Liver (tissue), 3 donors: ENCODE measurements around the gene EIF4E3.

Experiments used
- EGR1 ChIP-seq, 2 donors: IDR thresholded peaks; 2 replicates each; pipeline ENCODE4 v1.6.1; 2016 to 2018; ENCODE audit warnings: antibody characterized with exemption in 2 of 2, low read depth in 2 of 2
- FOXA1 ChIP-seq: IDR thresholded peaks from 2 replicates; pipeline ENCODE4 v1.6.1; 2016; ENCODE audit warnings: antibody characterized with exemption
- GABPA ChIP-seq, 2 donors: IDR thresholded peaks in 1 of 2; conservative IDR thresholded peaks in 1 of 2; 2 replicates each; pipeline ENCODE4 v1.6.1; 2016; ENCODE audit warnings: antibody characterized with exemption in 2 of 2, mild to moderate bottlenecking in 1 of 2, moderate library complexity in 1 of 2
- RAD21 ChIP-seq, 2 donors: IDR thresholded peaks; 2 replicates each; pipeline ENCODE4 v1.6.1; 2016; ENCODE audit warnings: antibody characterized with exemption in 2 of 2, mild to moderate bottlenecking in 2 of 2
- RXRA ChIP-seq, 2 donors: IDR thresholded peaks; 2 replicates each; pipeline ENCODE4 v1.6.1; 2017 to 2018; ENCODE audit warnings: antibody characterized with exemption in 2 of 2, mild to moderate bottlenecking in 1 of 2
- SP1 ChIP-seq: IDR thresholded peaks from 2 replicates; pipeline ENCODE4 v1.6.1; 2018; ENCODE audit warnings: antibody characterized with exemption, mild to moderate bottlenecking
- YY1 ChIP-seq: IDR thresholded peaks from 2 replicates; pipeline ENCODE4 v1.6.1; 2016; ENCODE audit warnings: antibody characterized with exemption, mild to moderate bottlenecking
- TF ChIP-seq, protein P1 (sequence below): IDR thresholded peaks from 2 replicates; pipeline ENCODE4 v1.6.1; 2016; ENCODE audit warnings: antibody characterized with exemption
- TF ChIP-seq, protein P2 (sequence below): fragments of 150-350 bp; IDR thresholded peaks from 2 replicates; pipeline ENCODE4 v1.5.1; 2017; ENCODE audit warnings: improper control_type of control experiment, low read depth, low read length; ENCODE audit not compliant: missing input control
- TF ChIP-seq, protein P3 (sequence below): IDR thresholded peaks from 2 replicates; pipeline ENCODE4 v1.6.1; 2016; ENCODE audit warnings: antibody characterized with exemption, mild to moderate bottlenecking
- TF ChIP-seq, protein P4 (sequence below): IDR thresholded peaks from 2 replicates; pipeline ENCODE4 v1.6.1; 2016; ENCODE audit warnings: antibody characterized with exemption
- donor health status: healthy.
- donor health status: healthy.

DNA sequence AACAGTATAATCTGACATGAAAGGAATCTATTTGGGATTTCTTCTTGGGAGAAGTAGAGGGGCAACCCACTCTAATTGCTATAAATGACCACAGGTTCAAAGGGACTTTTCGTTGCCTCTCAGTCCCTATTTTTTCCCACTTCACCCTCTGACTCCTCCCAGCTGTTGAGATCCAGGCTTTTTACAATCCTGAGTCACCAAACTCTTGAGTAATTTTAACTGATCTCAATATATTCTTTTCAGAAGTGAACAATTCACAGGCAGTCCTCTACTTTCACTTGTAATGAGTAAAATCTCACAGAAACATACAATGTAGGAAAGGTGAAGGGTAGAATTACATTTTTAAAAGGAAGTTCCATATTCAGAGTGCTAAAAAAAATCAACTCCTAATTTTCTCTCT lies 44.6 kb downstream of the EIF4E3 start:
- TF ChIP-seq FOXA1: no peak
- TF ChIP-seq, protein P1, sequence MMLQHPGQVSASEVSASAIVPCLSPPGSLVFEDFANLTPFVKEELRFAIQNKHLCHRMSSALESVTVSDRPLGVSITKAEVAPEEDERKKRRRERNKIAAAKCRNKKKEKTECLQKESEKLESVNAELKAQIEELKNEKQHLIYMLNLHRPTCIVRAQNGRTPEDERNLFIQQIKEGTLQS: no peak
- TF ChIP-seq, protein P2, sequence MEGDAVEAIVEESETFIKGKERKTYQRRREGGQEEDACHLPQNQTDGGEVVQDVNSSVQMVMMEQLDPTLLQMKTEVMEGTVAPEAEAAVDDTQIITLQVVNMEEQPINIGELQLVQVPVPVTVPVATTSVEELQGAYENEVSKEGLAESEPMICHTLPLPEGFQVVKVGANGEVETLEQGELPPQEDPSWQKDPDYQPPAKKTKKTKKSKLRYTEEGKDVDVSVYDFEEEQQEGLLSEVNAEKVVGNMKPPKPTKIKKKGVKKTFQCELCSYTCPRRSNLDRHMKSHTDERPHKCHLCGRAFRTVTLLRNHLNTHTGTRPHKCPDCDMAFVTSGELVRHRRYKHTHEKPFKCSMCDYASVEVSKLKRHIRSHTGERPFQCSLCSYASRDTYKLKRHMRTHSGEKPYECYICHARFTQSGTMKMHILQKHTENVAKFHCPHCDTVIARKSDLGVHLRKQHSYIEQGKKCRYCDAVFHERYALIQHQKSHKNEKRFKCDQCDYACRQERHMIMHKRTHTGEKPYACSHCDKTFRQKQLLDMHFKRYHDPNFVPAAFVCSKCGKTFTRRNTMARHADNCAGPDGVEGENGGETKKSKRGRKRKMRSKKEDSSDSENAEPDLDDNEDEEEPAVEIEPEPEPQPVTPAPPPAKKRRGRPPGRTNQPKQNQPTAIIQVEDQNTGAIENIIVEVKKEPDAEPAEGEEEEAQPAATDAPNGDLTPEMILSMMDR: no peak
- TF ChIP-seq GABPA (IDR thresholded peaks at IDR 0.05 in 1 of 2, conservative IDR thresholded peaks at IDR 0.05 in 1 of 2): no peak
- no peak for TF ChIP-seq RAD21 (IDR thresholded peaks at IDR 0.05)
- no peak for TF ChIP-seq SP1
- TF ChIP-seq EGR1 (IDR thresholded peaks at IDR 0.05; ENCODE audit: low read depth in 2 of 2): no peak
- TF ChIP-seq, protein P3, sequence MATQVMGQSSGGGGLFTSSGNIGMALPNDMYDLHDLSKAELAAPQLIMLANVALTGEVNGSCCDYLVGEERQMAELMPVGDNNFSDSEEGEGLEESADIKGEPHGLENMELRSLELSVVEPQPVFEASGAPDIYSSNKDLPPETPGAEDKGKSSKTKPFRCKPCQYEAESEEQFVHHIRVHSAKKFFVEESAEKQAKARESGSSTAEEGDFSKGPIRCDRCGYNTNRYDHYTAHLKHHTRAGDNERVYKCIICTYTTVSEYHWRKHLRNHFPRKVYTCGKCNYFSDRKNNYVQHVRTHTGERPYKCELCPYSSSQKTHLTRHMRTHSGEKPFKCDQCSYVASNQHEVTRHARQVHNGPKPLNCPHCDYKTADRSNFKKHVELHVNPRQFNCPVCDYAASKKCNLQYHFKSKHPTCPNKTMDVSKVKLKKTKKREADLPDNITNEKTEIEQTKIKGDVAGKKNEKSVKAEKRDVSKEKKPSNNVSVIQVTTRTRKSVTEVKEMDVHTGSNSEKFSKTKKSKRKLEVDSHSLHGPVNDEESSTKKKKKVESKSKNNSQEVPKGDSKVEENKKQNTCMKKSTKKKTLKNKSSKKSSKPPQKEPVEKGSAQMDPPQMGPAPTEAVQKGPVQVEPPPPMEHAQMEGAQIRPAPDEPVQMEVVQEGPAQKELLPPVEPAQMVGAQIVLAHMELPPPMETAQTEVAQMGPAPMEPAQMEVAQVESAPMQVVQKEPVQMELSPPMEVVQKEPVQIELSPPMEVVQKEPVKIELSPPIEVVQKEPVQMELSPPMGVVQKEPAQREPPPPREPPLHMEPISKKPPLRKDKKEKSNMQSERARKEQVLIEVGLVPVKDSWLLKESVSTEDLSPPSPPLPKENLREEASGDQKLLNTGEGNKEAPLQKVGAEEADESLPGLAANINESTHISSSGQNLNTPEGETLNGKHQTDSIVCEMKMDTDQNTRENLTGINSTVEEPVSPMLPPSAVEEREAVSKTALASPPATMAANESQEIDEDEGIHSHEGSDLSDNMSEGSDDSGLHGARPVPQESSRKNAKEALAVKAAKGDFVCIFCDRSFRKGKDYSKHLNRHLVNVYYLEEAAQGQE: no peak
- TF ChIP-seq RXRA (IDR thresholded peaks at IDR 0.05): no peak
- no peak for TF ChIP-seq YY1
- TF ChIP-seq, protein P4, sequence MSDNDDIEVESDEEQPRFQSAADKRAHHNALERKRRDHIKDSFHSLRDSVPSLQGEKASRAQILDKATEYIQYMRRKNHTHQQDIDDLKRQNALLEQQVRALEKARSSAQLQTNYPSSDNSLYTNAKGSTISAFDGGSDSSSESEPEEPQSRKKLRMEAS: no peak
